Effector memory CD8-positive, alpha-beta T cell (primary cell): ENCODE data around the gene INPP5F.
"Not testable (repeated sequence)": the region's sequence is repeated elsewhere in the genome, so short reads cannot be mapped to it uniquely, and the experiment has no call there.

ENCODE experiments used
- ATAC-seq: fragments of 150-1000 bp; cut with Tn5 transposase; replicated peaks from 2 replicates; pipeline ENCODE4 v1.10.0; 2021; ENCODE audit warnings: mild to moderate bottlenecking, moderate library complexity
- DNase-seq, 3 experiments: peaks; one replicate each; pipeline ENCODE4 v3.0.0; 2021
- H3K27ac Mint-ChIP-seq, 2 donors: one replicate each; pipeline ENCODE4 v1.8.0; 2022; ENCODE audit warnings: mild to moderate bottlenecking in 2 of 2, mixed read lengths in 2 of 2, moderate library complexity in 2 of 2
- H3K27me3 Mint-ChIP-seq, 2 donors: one replicate each; pipeline ENCODE4 v1.8.0; 2022; ENCODE audit warnings: mixed read lengths in 2 of 2
- H3K36me3 Mint-ChIP-seq: one replicate; pipeline ENCODE4 v1.8.0; 2022; ENCODE audit warnings: mild to moderate bottlenecking, moderate library complexity, mixed read lengths; ENCODE audit not compliant: insufficient read depth
- H3K4me1 Mint-ChIP-seq, 2 donors: one replicate each; pipeline ENCODE4 v1.8.0; 2022; ENCODE audit warnings: low read depth in 2 of 2, mixed read lengths in 2 of 2
- H3K4me3 Mint-ChIP-seq, 2 donors: one replicate each; pipeline ENCODE4 v1.8.0; 2022; ENCODE audit warnings: mild to moderate bottlenecking in 2 of 2, mixed read lengths in 2 of 2, moderate library complexity in 2 of 2
- H3K9me3 Mint-ChIP-seq, 2 donors: one replicate each; pipeline ENCODE4 v1.8.0; 2022; ENCODE audit warnings: mixed read lengths in 2 of 2

INPP5F gene

DNA sequence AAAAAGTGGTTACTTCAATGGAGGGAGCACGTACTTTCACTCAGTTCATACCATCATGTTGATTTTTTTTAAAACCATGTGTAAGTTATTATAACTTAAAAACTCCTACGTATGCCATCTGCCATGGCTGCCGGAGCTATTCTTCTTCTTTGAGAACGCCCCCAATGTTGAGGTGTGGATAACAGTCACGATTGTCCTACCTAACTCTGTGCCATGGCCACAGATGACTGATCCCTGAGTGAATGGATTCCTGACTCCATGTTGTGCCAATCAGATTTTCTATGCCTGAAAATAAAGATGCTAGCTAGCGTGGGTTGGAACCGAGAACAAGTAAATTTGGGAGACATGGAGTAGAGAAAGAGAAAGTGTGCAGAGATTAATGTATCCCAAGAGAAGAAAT lies 141.5 kb downstream of the INPP5F start:
- Mint-ChIP-seq H3K9me3 (no peaks in the 10 kb centered on the region), H3K4me3 (no peak overlapping the region), H3K27me3 (no peaks in the 10 kb centered on the region), H3K36me3 (peaks cover 11% of the 10 kb centered on the region), H3K4me1 (peaks cover 22 to 60% of the 10 kb centered on the region in 2 donors), H3K27ac (peak overlapping the region in 1 of 2 donors; percentile 69)
- ATAC-seq (no peak), DNase-seq (no peak)

- not testable (repeated sequence) for DNase-seq, ATAC-seq, H3K9me3 Mint-ChIP-seq, H3K27me3 Mint-ChIP-seq
- H3K36me3 Mint-ChIP-seq, result peaks cover 22% of the 10 kb centered on the region
- peak overlapping the region in 1 of 2 donors; percentile 7 for H3K27ac Mint-ChIP-seq
- peaks cover 31 to 53% of the 10 kb centered on the region in 2 donors for H3K4me1 Mint-ChIP-seq
- peak overlapping the region; percentile 55 to 78 for H3K4me3 Mint-ChIP-seq
These were observed 143.5 kb downstream of the INPP5F start for GRCh38 chr10:119869398-119869797.

GRCh38 chr10:119871881-119872609 lies 146.2 kb downstream of the INPP5F start:
- DNase-seq (peak; percentile 32 to 43 (median 37)), ATAC-seq (peak; percentile 29)
- Mint-ChIP-seq H3K4me3 (peak overlapping the region; percentile 78 to 88), H3K27me3 (no peaks in the 10 kb centered on the region), H3K4me1 (peaks cover 24 to 40% of the 10 kb centered on the region in 2 donors), H3K27ac (peak overlapping the region; percentile 63 to 81), H3K9me3 (no peaks in the 10 kb centered on the region), H3K36me3 (peaks cover 11% of the 10 kb centered on the region)

- DNase-seq (no peak), ATAC-seq (no peak)
- H3K4me3 Mint-ChIP-seq, result peak within 1 kb of the TSS; percentile 86 to 88
- peaks cover 24 to 40% of the 10 kb centered on the region in 2 donors for H3K4me1 Mint-ChIP-seq
- H3K27ac Mint-ChIP-seq, result peak within 1 kb of the TSS; percentile 81 to 92
- no peaks in the 10 kb centered on the region for H3K27me3 Mint-ChIP-seq
- H3K9me3 Mint-ChIP-seq, result no peaks in the 10 kb centered on the region
- peaks cover 11% of the 10 kb centered on the region for H3K36me3 Mint-ChIP-seq
These were observed 146.7 kb downstream of the INPP5F start, which contains the start of gene MCMBP for GRCh38 chr10:119872610-119872859. TSS of gene MCMBP (minus strand) at chr10:119872843. CDS start at chr10:119872584, 259 bp downstream.

DNA sequence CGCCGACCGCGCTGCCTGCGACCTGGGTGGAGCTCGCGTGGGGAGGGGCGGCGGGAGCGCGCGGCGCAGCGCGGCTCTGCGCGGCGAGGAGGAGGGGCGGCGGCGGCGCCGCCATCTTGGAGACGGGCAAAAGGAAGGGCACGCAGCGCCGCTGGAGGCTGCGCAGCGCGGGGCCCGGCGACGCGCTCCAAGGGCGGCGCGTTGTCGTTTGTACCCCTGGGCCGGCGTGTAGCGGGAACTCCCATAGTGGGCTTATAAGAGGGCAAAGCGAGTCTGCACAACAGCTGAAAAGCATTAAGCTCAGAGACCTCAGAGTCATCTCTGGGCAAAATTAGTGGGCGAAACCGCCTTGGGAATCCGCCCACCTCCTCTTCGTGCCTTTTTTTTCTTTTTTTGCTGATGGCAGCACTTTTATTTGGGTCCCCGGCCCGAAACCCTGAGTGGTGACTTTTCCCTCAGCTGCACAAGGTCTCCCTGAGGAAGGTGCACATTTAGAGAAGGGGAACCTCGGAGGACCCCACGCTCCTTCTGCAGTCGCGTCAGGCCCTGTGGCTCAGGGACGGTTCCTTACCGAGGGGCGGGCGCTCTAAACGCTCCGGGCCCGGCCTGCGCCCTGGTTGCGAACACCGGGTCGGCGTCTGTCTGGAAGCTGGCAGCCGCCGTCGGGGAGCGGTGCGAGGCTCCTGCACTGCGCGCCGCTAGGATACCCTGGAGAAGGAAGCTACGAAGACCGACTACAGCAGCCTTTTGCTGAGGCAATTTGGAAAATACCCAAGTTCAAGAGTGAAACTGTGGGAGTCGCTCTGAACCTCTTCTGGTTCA lies 147.2 kb downstream of the INPP5F start:
- ATAC-seq, result peak; percentile 88

DNA sequence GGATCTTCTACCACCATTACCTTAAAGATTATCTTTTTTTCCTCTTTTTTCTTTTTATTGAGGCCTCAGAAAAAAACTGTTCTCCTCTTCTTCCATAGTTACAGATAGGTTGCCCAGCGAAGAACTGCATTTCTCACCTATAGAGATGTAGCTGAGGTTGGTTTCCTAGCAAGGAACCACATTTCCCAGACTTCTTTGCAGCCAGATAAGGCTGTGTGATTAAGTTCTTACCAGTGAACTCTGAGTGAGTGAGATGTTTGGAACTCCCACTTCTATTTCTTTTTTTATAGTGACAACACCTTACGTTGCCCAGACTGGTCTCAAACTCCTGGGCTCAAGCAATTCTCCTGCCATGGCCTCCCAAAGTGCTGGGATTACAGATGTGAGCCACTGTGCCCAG lies 152.7 kb downstream of the INPP5F start:
- peaks cover 5 to 6% of the 10 kb centered on the region in 2 donors for H3K4me1 Mint-ChIP-seq
- H3K27me3 Mint-ChIP-seq, result no peaks in the 10 kb centered on the region
- H3K27ac Mint-ChIP-seq, result no peak overlapping the region
- peaks cover 3% of the 10 kb centered on the region for H3K36me3 Mint-ChIP-seq
- H3K9me3 Mint-ChIP-seq, result no peaks in the 10 kb centered on the region
- no peak overlapping the region for H3K4me3 Mint-ChIP-seq
- DNase-seq (no peak), ATAC-seq (peak; percentile 43)

More for the DNA sequence above, 147.2 kb downstream of the INPP5F start:
- Mint-ChIP-seq H3K4me1 (peaks cover 24 to 37% of the 10 kb centered on the region in 2 donors), H3K36me3 (peaks cover 11% of the 10 kb centered on the region), H3K27ac (peak overlapping the region; percentile 62 to 92), H3K4me3 (peak overlapping the region; percentile 86 to 87), H3K9me3 (no peaks in the 10 kb centered on the region), H3K27me3 (no peaks in the 10 kb centered on the region)
- peak; percentile 78 to 87 (median 81) for DNase-seq
